CD4-positive, alpha-beta T cell (primary cell): ENCODE data around the gene NPAS3. TPM values are rescaled to one million over a fixed set of nuclear protein-coding genes. Genes with fewer than 3 reads are reported as not detected.

ENCODE experiments used
- ATAC-seq: fragments of 200-7000 bp; cut with Tn5 transposase; one replicate; pipeline ENCODE4 v1.10.0; 2022; ENCODE audit warnings: mild to moderate bottlenecking; ENCODE audit not compliant: poor library complexity
- CTCF ChIA-PET: fragments of 350-600 bp; sonication (Branson Sonifier 250); formaldehyde crosslinking; loops from one replicate; lab custom pipeline; 2021; ENCODE audit warnings: antibody characterized with exemption, inconsistent platforms; lab: Charles Lee
- POLR2A ChIA-PET: fragments of 350-600 bp; sonication (Branson Sonifier 250); formaldehyde crosslinking; loops from one replicate; lab custom pipeline; 2021; ENCODE audit warnings: antibody characterized with exemption, inconsistent platforms; lab: Charles Lee
- DNase-seq, 14 experiments: peaks; one replicate each; pipeline ENCODE4 v3.0.0-alpha.2; 2013 to 2020; ENCODE audit warnings: mixed read lengths in 2 of 14
- H3K27ac ChIP-seq, 2 donors: one replicate each; pipeline versions ENCODE4 v1.5.1 to v1.7.0; 2013; ENCODE audit warnings: low read length in 2 of 2, low read depth in 1 of 2, mild to moderate bottlenecking in 1 of 2
- H3K27me3 ChIP-seq, 2 experiments: 1 replicate in 1 of 2; 2 replicates in 1 of 2; pipeline versions ENCODE4 v1.6.1 to v1.7.0; 2013; ENCODE audit warnings: low read length in 2 of 2, control low read depth in 1 of 2, mild to moderate bottlenecking in 1 of 2, moderate library complexity in 1 of 2; ENCODE audit not compliant: insufficient read depth in 2 of 2, control insufficient read depth in 1 of 2
- H3K36me3 ChIP-seq: one replicate; pipeline ENCODE4 v1.6.1; 2013; ENCODE audit warnings: low read length, control low read depth; ENCODE audit not compliant: insufficient read depth
- H3K4me1 ChIP-seq: one replicate; pipeline ENCODE4 v1.6.1; 2013; ENCODE audit warnings: low read length, control low read depth; ENCODE audit not compliant: insufficient read depth
- H3K4me3 ChIP-seq: one replicate; pipeline ENCODE4 v1.5.1; 2013; ENCODE audit warnings: mild to moderate bottlenecking, low read length, moderate library complexity
- H3K9me3 ChIP-seq, 2 experiments: 1 replicate in 1 of 2; 2 replicates in 1 of 2; pipeline versions ENCODE4 v1.6.1 to v1.7.0; 2013; ENCODE audit warnings: low read length in 2 of 2, mild to moderate bottlenecking in 2 of 2, control low read depth in 1 of 2, moderate library complexity in 1 of 2; ENCODE audit not compliant: control insufficient read depth in 1 of 2, insufficient read depth in 1 of 2
- H3K27ac Mint-ChIP-seq: one replicate; pipeline ENCODE4 v1.8.0; 2020; ENCODE audit warnings: mixed read lengths
- H3K27me3 Mint-ChIP-seq: one replicate; pipeline ENCODE4 v1.8.0; 2021; ENCODE audit warnings: mixed read lengths
- H3K36me3 Mint-ChIP-seq: one replicate; pipeline ENCODE4 v1.8.0; 2021; ENCODE audit warnings: low read depth, mixed read lengths
- H3K4me1 Mint-ChIP-seq: one replicate; pipeline ENCODE4 v1.8.0; 2021; ENCODE audit warnings: low read depth, mixed read lengths
- H3K4me3 Mint-ChIP-seq: one replicate; pipeline ENCODE4 v1.8.0; 2020; ENCODE audit warnings: mild to moderate bottlenecking, mixed read lengths
- H3K9me3 Mint-ChIP-seq: one replicate; pipeline ENCODE4 v1.8.0; 2020; ENCODE audit warnings: mixed read lengths
- intact Hi-C, 2 experiments: fragments of 100-400 bp; cut with DNase I in 1 of 2; cut with micrococcal nuclease in 1 of 2; formaldehyde crosslinking; loops; one replicate each; pipeline versions ENCODE4 v1.15.1 to v1.9.0; 2023 to 2025; cut with DNase I, micrococcal nuclease
- total RNA-seq, 174 experiments: library from RNA in 2 of 174; stranded (reverse) in 2 of 174; gene quantifications; one replicate each; pipeline ENCODE4 v1.2.3 and lab custom pipeline; 2021 to 2026
- TF ChIP-seq, protein P1 (sequence below): fragments of 200-600 bp; IDR thresholded peaks from one replicate; pipeline ENCODE4 v1.8.0; 2022; ENCODE audit warnings: antibody characterized with exemption, mild to moderate bottlenecking

The NPAS3 gene
- total RNA-seq, 2 experiments from 2014 or later = not detected

DNA sequence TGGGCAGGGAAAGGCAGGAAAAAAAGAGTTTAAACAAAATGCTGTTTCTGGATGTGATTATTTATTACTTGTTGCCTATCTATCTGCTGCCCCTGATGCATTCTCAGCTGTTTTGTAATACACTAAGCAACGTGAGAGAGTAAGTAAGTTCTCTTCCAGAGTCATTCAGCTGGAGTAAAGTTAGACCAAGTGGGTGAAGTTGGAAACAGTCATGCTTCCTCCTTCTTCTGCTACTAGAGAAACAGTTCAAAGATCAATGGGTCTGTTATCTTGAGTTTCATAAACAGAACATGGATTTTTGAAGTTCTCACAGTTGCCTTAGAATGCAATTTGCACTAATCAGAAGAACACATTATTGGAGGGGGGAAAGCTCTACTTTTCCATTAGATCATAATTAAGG lies 732.9 kb downstream of the NPAS3 start:
- ChIA-PET POLR2A (no interaction called here), CTCF (no interaction called here)
- Histone ChIP-seq H3K9me3 (peaks cover 0 to 3% of the 10 kb centered on the region in 2 experiments), H3K4me1 (no peaks in the 10 kb centered on the region), H3K27ac (no peak overlapping the region), H3K27me3 (no peaks in the 10 kb centered on the region), H3K36me3 (no peaks in the 10 kb centered on the region), H3K4me3 (no peak overlapping the region)
- Mint-ChIP-seq H3K4me1 (no peaks in the 10 kb centered on the region), H3K27me3 (no peaks in the 10 kb centered on the region), H3K4me3 (no peak overlapping the region), H3K36me3 (no peaks in the 10 kb centered on the region), H3K9me3 (no peaks in the 10 kb centered on the region), H3K27ac (no peak overlapping the region)
- ATAC-seq (no peak), DNase-seq (no peak)
- intact Hi-C loops = no loop called here
- TF ChIP-seq, protein P1, sequence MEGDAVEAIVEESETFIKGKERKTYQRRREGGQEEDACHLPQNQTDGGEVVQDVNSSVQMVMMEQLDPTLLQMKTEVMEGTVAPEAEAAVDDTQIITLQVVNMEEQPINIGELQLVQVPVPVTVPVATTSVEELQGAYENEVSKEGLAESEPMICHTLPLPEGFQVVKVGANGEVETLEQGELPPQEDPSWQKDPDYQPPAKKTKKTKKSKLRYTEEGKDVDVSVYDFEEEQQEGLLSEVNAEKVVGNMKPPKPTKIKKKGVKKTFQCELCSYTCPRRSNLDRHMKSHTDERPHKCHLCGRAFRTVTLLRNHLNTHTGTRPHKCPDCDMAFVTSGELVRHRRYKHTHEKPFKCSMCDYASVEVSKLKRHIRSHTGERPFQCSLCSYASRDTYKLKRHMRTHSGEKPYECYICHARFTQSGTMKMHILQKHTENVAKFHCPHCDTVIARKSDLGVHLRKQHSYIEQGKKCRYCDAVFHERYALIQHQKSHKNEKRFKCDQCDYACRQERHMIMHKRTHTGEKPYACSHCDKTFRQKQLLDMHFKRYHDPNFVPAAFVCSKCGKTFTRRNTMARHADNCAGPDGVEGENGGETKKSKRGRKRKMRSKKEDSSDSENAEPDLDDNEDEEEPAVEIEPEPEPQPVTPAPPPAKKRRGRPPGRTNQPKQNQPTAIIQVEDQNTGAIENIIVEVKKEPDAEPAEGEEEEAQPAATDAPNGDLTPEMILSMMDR = no peak

DNA sequence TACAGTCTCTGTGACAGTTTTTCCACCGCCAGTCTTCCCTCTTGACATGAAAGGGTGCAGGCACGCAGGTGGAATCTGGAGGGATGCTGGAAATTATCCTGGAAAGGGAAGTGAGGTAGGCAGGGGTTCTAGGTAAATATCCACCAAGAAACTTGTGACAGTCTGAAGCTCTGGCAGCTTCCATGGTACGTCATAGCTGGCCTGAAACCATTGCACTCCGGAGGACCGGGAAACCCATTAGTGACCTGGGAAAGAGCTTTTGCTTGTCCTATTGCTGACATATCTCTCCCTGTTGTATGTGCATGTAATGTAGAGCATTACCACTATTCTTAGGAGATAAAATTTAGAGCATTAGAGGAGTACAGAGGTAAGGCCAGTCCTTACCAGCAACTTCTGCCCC lies 736.2 kb downstream of the NPAS3 start:
- ATAC-seq = no peak
- POLR2A ChIA-PET = no interaction called here

DNA sequence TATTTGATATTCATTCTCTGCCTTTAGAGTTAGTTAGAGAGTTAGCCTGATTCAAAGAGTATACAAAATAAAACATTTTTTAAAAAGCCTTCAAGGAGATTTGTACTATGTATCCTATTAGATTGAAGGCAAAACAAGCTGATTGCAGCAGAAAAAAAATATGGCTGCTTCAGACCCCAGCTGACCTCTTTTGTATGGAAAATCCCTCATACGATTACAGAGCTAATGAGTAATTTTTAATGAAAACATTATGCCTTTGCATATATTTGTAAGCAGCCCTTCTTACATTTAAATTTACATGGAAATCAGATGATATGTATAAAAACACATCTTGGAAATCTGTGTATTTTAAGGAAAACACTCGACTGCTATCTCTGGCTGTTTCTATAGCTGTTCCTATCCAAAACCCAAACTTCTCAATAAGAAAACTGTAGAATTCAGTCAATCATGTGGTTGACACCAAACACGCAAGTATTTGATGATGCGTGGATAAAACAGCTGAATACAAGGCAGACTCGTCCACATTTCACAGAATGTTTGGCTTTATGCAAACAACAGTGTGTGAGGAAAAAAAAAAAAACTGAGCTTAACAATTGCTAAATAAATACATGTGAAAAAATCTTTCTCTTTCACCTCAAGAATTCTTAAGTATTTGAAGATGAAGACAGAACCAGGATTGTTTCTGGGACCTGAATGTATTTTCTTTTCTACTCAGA lies 736.9 kb downstream of the NPAS3 start:
- no peaks in the 10 kb centered on the region for H3K9me3 Mint-ChIP-seq
- Histone ChIP-seq H3K4me3 (no peak overlapping the region), H3K9me3 (no peaks in the 10 kb centered on the region), H3K27ac (no peak overlapping the region), H3K27me3 (no peaks in the 10 kb centered on the region), H3K36me3 (no peaks in the 10 kb centered on the region), H3K4me1 (no peaks in the 10 kb centered on the region)
- ATAC-seq = no peak
- H3K36me3 Mint-ChIP-seq = no peaks in the 10 kb centered on the region
- H3K4me3 Mint-ChIP-seq = no peak overlapping the region
- H3K27ac Mint-ChIP-seq = no peak overlapping the region
- CTCF ChIA-PET = no interaction called here
- POLR2A ChIA-PET = no interaction called here
- peaks cover 4% of the 10 kb centered on the region for H3K27me3 Mint-ChIP-seq
- TF ChIP-seq, protein P1 = no peak
- DNase-seq = no peak
- intact Hi-C loops = no loop called here
- H3K4me1 Mint-ChIP-seq = no peaks in the 10 kb centered on the region

More for the DNA sequence above, 736.2 kb downstream of the NPAS3 start:
- no peak for DNase-seq
- no peaks in the 10 kb centered on the region for H3K4me1 ChIP-seq
- intact Hi-C loops = no loop called here
- H3K27me3 Mint-ChIP-seq = peaks cover 4% of the 10 kb centered on the region
- no peak overlapping the region for H3K4me3 Mint-ChIP-seq
- H3K9me3 Mint-ChIP-seq = no peaks in the 10 kb centered on the region
- peaks cover 0 to under 1% of the 10 kb centered on the region in 2 experiments for H3K9me3 ChIP-seq
- no peaks in the 10 kb centered on the region for H3K27me3 ChIP-seq
- CTCF ChIA-PET = no interaction called here
- H3K27ac Mint-ChIP-seq = no peak overlapping the region
- H3K36me3 ChIP-seq = no peaks in the 10 kb centered on the region
- H3K4me1 Mint-ChIP-seq = no peaks in the 10 kb centered on the region
- H3K4me3 ChIP-seq = no peak overlapping the region
- TF ChIP-seq, protein P1 = no peak
- no peak overlapping the region for H3K27ac ChIP-seq
- no peaks in the 10 kb centered on the region for H3K36me3 Mint-ChIP-seq
